ENCODE data around the gene RASGRF2. TPM values are rescaled to one million over a fixed set of nuclear protein-coding genes. Genes with fewer than 3 reads are reported as not detected.

The RASGRF2 gene
- total and polyA plus RNA-seq, 2 donors = 0.76 to 1.8 TPM

GRCh38 chr5:80926536-80926935, 33.6 kb upstream of the RASGRF2 start:
- WGBS = 96% methylated on average over 1 of the region's 1 CpG
- H3K4me1 ChIP-seq (ENCODE audit: control insufficient read depth in 2 of 2, insufficient read depth in 2 of 2, low read length in 2 of 2) = peaks cover 0 to 2% of the 10 kb centered on the region in 2 donors
- H3K27me3 ChIP-seq (ENCODE audit: control insufficient read depth in 2 of 2, insufficient read depth in 1 of 2, low read length in 1 of 2) = no peaks in the 10 kb centered on the region

GRCh38 chr5:80926979-80927656, 33.0 kb upstream of the RASGRF2 start:
- Histone ChIP-seq H3K27ac (ENCODE audit: low read depth in 1 of 2, low read length in 1 of 2) (no peak overlapping the region), H3K4me3 (ENCODE audit: low read length in 2 of 2) (no peak overlapping the region), H3K4me1 (ENCODE audit: control insufficient read depth in 2 of 2, insufficient read depth in 2 of 2, low read length in 2 of 2) (peaks cover 0 to 2% of the 10 kb centered on the region in 2 donors), H3K9me3 (ENCODE audit: control insufficient read depth in 2 of 2, insufficient read depth in 1 of 2, low read length in 1 of 2) (no peaks in the 10 kb centered on the region), H3K36me3 (ENCODE audit: control insufficient read depth in 2 of 2, insufficient read depth in 2 of 2, low read length in 1 of 2) (no peaks in the 10 kb centered on the region), H3K27me3 (ENCODE audit: control insufficient read depth in 2 of 2, insufficient read depth in 1 of 2, low read length in 1 of 2) (no peaks in the 10 kb centered on the region)
- WGBS = 97% methylated on average over 3 of the region's 3 CpGs
- no peak for DNase-seq (ENCODE audit: low read depth in 6 of 9, low spot score in 9 of 9)

More at GRCh38 chr5:80926536-80926935, 33.6 kb upstream of the RASGRF2 start:
- Histone ChIP-seq H3K36me3 (ENCODE audit: control insufficient read depth in 2 of 2, insufficient read depth in 2 of 2, low read length in 1 of 2) (no peaks in the 10 kb centered on the region), H3K9me3 (ENCODE audit: control insufficient read depth in 2 of 2, insufficient read depth in 1 of 2, low read length in 1 of 2) (no peaks in the 10 kb centered on the region), H3K27ac (ENCODE audit: low read depth in 1 of 2, low read length in 1 of 2) (no peak overlapping the region), H3K4me3 (ENCODE audit: low read length in 2 of 2) (no peak overlapping the region)
- DNase-seq (ENCODE audit: low read depth in 6 of 9, low spot score in 9 of 9) = no peak

GRCh38 chr5:80928073-80928472, 32.1 kb upstream of the RASGRF2 start:
- DNase-seq (ENCODE audit: low read depth in 6 of 9, low spot score in 9 of 9) = no peak
- peaks cover 0 to 2% of the 10 kb centered on the region in 2 donors for H3K4me1 ChIP-seq (ENCODE audit: control insufficient read depth in 2 of 2, insufficient read depth in 2 of 2, low read length in 2 of 2)
- WGBS = 92% methylated on average over 2 of the region's 2 CpGs
- H3K27me3 ChIP-seq (ENCODE audit: control insufficient read depth in 2 of 2, insufficient read depth in 1 of 2, low read length in 1 of 2) = no peaks in the 10 kb centered on the region
- no peak overlapping the region for H3K27ac ChIP-seq (ENCODE audit: low read depth in 1 of 2, low read length in 1 of 2)
- H3K36me3 ChIP-seq (ENCODE audit: control insufficient read depth in 2 of 2, insufficient read depth in 2 of 2, low read length in 1 of 2) = no peaks in the 10 kb centered on the region
- no peaks in the 10 kb centered on the region for H3K9me3 ChIP-seq (ENCODE audit: control insufficient read depth in 2 of 2, insufficient read depth in 1 of 2, low read length in 1 of 2)
- no peak overlapping the region for H3K4me3 ChIP-seq (ENCODE audit: low read length in 2 of 2)

GRCh38 chr5:80930940-80931339, 29.2 kb upstream of the RASGRF2 start:
- no peaks in the 10 kb centered on the region for H3K36me3 ChIP-seq (ENCODE audit: control insufficient read depth in 2 of 2, insufficient read depth in 2 of 2, low read length in 1 of 2)
- WGBS = 98% methylated on average over 3 of the region's 3 CpGs
- H3K4me1 ChIP-seq (ENCODE audit: control insufficient read depth in 2 of 2, insufficient read depth in 2 of 2, low read length in 2 of 2) = peaks cover 0 to 2% of the 10 kb centered on the region in 2 donors
- no peak overlapping the region for H3K4me3 ChIP-seq (ENCODE audit: low read length in 2 of 2)
- no peaks in the 10 kb centered on the region for H3K27me3 ChIP-seq (ENCODE audit: control insufficient read depth in 2 of 2, insufficient read depth in 1 of 2, low read length in 1 of 2)
- H3K9me3 ChIP-seq (ENCODE audit: control insufficient read depth in 2 of 2, insufficient read depth in 1 of 2, low read length in 1 of 2) = no peaks in the 10 kb centered on the region
- no peak for DNase-seq (ENCODE audit: low read depth in 6 of 9, low spot score in 9 of 9)
- H3K27ac ChIP-seq (ENCODE audit: low read depth in 1 of 2, low read length in 1 of 2) = no peak overlapping the region

- WGBS = 99% methylated on average over 1 of the region's 1 CpG
- no peak overlapping the region for H3K27ac ChIP-seq (ENCODE audit: low read depth in 1 of 2, low read length in 1 of 2)
- no peaks in the 10 kb centered on the region for H3K36me3 ChIP-seq (ENCODE audit: control insufficient read depth in 2 of 2, insufficient read depth in 2 of 2, low read length in 1 of 2)
- H3K4me3 ChIP-seq (ENCODE audit: low read length in 2 of 2) = no peak overlapping the region
- H3K27me3 ChIP-seq (ENCODE audit: control insufficient read depth in 2 of 2, insufficient read depth in 1 of 2, low read length in 1 of 2) = no peaks in the 10 kb centered on the region
- DNase-seq (ENCODE audit: low read depth in 6 of 9, low spot score in 9 of 9) = no peak
- peaks cover 0 to 2% of the 10 kb centered on the region in 2 donors for H3K4me1 ChIP-seq (ENCODE audit: control insufficient read depth in 2 of 2, insufficient read depth in 2 of 2, low read length in 2 of 2)
- H3K9me3 ChIP-seq (ENCODE audit: control insufficient read depth in 2 of 2, insufficient read depth in 1 of 2, low read length in 1 of 2) = no peaks in the 10 kb centered on the region
Measured at GRCh38 chr5:80931411-80931810, 28.8 kb upstream of the RASGRF2 start.

GRCh38 chr5:80933036-80933435, 27.1 kb upstream of the RASGRF2 start:
- H3K9me3 ChIP-seq (ENCODE audit: control insufficient read depth in 2 of 2, insufficient read depth in 1 of 2, low read length in 1 of 2) = no peaks in the 10 kb centered on the region
- no peaks in the 10 kb centered on the region for H3K4me1 ChIP-seq (ENCODE audit: control insufficient read depth in 2 of 2, insufficient read depth in 2 of 2, low read length in 2 of 2)
- no peaks in the 10 kb centered on the region for H3K36me3 ChIP-seq (ENCODE audit: control insufficient read depth in 2 of 2, insufficient read depth in 2 of 2, low read length in 1 of 2)
- DNase-seq (ENCODE audit: low read depth in 6 of 9, low spot score in 9 of 9) = no peak
- no peak overlapping the region for H3K4me3 ChIP-seq (ENCODE audit: low read length in 2 of 2)
- 97% methylated on average over 2 of the region's 2 CpGs for WGBS
- no peaks in the 10 kb centered on the region for H3K27me3 ChIP-seq (ENCODE audit: control insufficient read depth in 2 of 2, insufficient read depth in 1 of 2, low read length in 1 of 2)
- no peak overlapping the region for H3K27ac ChIP-seq (ENCODE audit: low read depth in 1 of 2, low read length in 1 of 2)

GRCh38 chr5:80934751-80935150, 25.4 kb upstream of the RASGRF2 start:
- WGBS = 99% methylated on average over 4 of the region's 4 CpGs
- H3K36me3 ChIP-seq (ENCODE audit: control insufficient read depth in 2 of 2, insufficient read depth in 2 of 2, low read length in 1 of 2) = no peaks in the 10 kb centered on the region
- no peaks in the 10 kb centered on the region for H3K27me3 ChIP-seq (ENCODE audit: control insufficient read depth in 2 of 2, insufficient read depth in 1 of 2, low read length in 1 of 2)
- H3K27ac ChIP-seq (ENCODE audit: low read depth in 1 of 2, low read length in 1 of 2) = no peak overlapping the region
- no peaks in the 10 kb centered on the region for H3K4me1 ChIP-seq (ENCODE audit: control insufficient read depth in 2 of 2, insufficient read depth in 2 of 2, low read length in 2 of 2)
- no peak overlapping the region for H3K4me3 ChIP-seq (ENCODE audit: low read length in 2 of 2)
- no peak for DNase-seq (ENCODE audit: low read depth in 6 of 9, low spot score in 9 of 9)
- no peaks in the 10 kb centered on the region for H3K9me3 ChIP-seq (ENCODE audit: control insufficient read depth in 2 of 2, insufficient read depth in 1 of 2, low read length in 1 of 2)

- Histone ChIP-seq H3K4me3 (ENCODE audit: low read length in 2 of 2) (no peak overlapping the region), H3K36me3 (ENCODE audit: control insufficient read depth in 2 of 2, insufficient read depth in 2 of 2, low read length in 1 of 2) (no peaks in the 10 kb centered on the region), H3K9me3 (ENCODE audit: control insufficient read depth in 2 of 2, insufficient read depth in 1 of 2, low read length in 1 of 2) (no peaks in the 10 kb centered on the region), H3K27me3 (ENCODE audit: control insufficient read depth in 2 of 2, insufficient read depth in 1 of 2, low read length in 1 of 2) (no peaks in the 10 kb centered on the region), H3K4me1 (ENCODE audit: control insufficient read depth in 2 of 2, insufficient read depth in 2 of 2, low read length in 2 of 2) (no peaks in the 10 kb centered on the region), H3K27ac (ENCODE audit: low read depth in 1 of 2, low read length in 1 of 2) (no peak overlapping the region)
- 57% methylated on average over 3 of the region's 3 CpGs for WGBS
- DNase-seq (ENCODE audit: low read depth in 6 of 9, low spot score in 9 of 9) = no peak
Measured at GRCh38 chr5:80935811-80936385, 24.3 kb upstream of the RASGRF2 start.

- Histone ChIP-seq H3K27ac (ENCODE audit: low read depth in 1 of 2, low read length in 1 of 2) (no peak overlapping the region), H3K27me3 (ENCODE audit: control insufficient read depth in 2 of 2, insufficient read depth in 1 of 2, low read length in 1 of 2) (no peaks in the 10 kb centered on the region), H3K9me3 (ENCODE audit: control insufficient read depth in 2 of 2, insufficient read depth in 1 of 2, low read length in 1 of 2) (no peaks in the 10 kb centered on the region), H3K4me1 (ENCODE audit: control insufficient read depth in 2 of 2, insufficient read depth in 2 of 2, low read length in 2 of 2) (no peaks in the 10 kb centered on the region), H3K36me3 (ENCODE audit: control insufficient read depth in 2 of 2, insufficient read depth in 2 of 2, low read length in 1 of 2) (no peaks in the 10 kb centered on the region), H3K4me3 (ENCODE audit: low read length in 2 of 2) (no peak overlapping the region)
- 97% methylated on average over 3 of the region's 3 CpGs for WGBS
- no peak for DNase-seq (ENCODE audit: low read depth in 6 of 9, low spot score in 9 of 9)
Measured at GRCh38 chr5:80936881-80937280, 23.3 kb upstream of the RASGRF2 start.
